Esophagus muscularis mucosa (tissue), 4 donors: ENCODE results near the gene SERPINB1. TPM values are rescaled to one million over a fixed set of nuclear protein-coding genes. Genes with fewer than 3 reads are reported as not detected.

Experiments used
- DNase-seq: peaks from one replicate; pipeline ENCODE4 v3.0.0-alpha.2; 2017; ENCODE audit errors: extremely low spot score
- H3K27ac ChIP-seq, 4 donors: fragments of 200-600 bp; sonication (generic); replicated peaks in 1 of 4; 1 replicate in 3 of 4; 2 replicates in 1 of 4; pipeline ENCODE4 v1.5.1; 2016 to 2019; ENCODE audit warnings: mild to moderate bottlenecking in 1 of 4
- H3K27me3 ChIP-seq, 4 donors: fragments of 200-600 bp; sonication (generic); one replicate each; pipeline versions ENCODE4 v1.5.1 to v1.6.0; 2016 to 2019
- H3K36me3 ChIP-seq, 4 donors: fragments of 200-600 bp; sonication (generic); one replicate each; pipeline ENCODE4 v1.5.1; 2016 to 2019
- H3K4me1 ChIP-seq, 4 donors: fragments of 200-600 bp; sonication (generic); one replicate each; pipeline ENCODE4 v1.5.1; 2016 to 2019
- H3K4me3 ChIP-seq, 4 donors: fragments of 200-600 bp; sonication (generic); 1 replicate in 2 of 4; 2 replicates in 2 of 4; pipeline ENCODE4 v1.5.1; 2016 to 2019; ENCODE audit warnings: mild to moderate bottlenecking in 4 of 4, moderate library complexity in 1 of 4
- H3K9me3 ChIP-seq, 4 donors: fragments of 200-600 bp; sonication (generic); 1 replicate in 3 of 4; 2 replicates in 1 of 4; pipeline ENCODE4 v1.5.1; 2016 to 2019
- CTCF ChIP-seq, 3 experiments: fragments of 200-600 bp in 2 of 3; fragments of 450-650 bp in 1 of 3; sonication (generic) in 2 of 3; IDR thresholded peaks; one replicate each; pipeline ENCODE4 v1.5.1; 2017 to 2019; ENCODE audit warnings: antibody characterized with exemption in 3 of 3, mild to moderate bottlenecking in 2 of 3, moderate library complexity in 1 of 3
- EP300 ChIP-seq: sonication (generic); formaldehyde crosslinking; IDR thresholded peaks from one replicate; pipeline ENCODE4 v1.6.1; 2017; ENCODE audit warnings: antibody characterized with exemption
- POLR2A ChIP-seq: fragments of 450-650 bp; IDR thresholded peaks from one replicate; pipeline ENCODE4 v1.6.1; 2017; ENCODE audit warnings: antibody characterized with exemption, moderate library complexity, mild to moderate bottlenecking, low read depth
- POLR2AphosphoS5 ChIP-seq, 2 donors: sonication (generic); formaldehyde crosslinking; IDR thresholded peaks; one replicate each; pipeline ENCODE4 v1.6.1; 2017; ENCODE audit warnings: antibody characterized with exemption in 2 of 2
- WGBS: methylation state at CpG from one replicate; pipeline ENCODE4 v1.1.5; 2018; 5-methylcytosine and 5-hydroxymethylcytosine counted together
- intact Hi-C: fragments of 100-400 bp; cut with DNase I; formaldehyde crosslinking; loops from one replicate; pipeline ENCODE4 v1.15.1; 2023
- total RNA-seq, 4 donors: library from RNA; depleted of rRNA; stranded (reverse); fragments of >200 nt; gene quantifications; one replicate each; pipeline versions ENCODE4 v1.1.0 to v1.2.1, GENCODE V29; 2016

Gene SERPINB1
- total RNA-seq, 4 donors from 2014 or later = 23.3 to 123 (median 29.9) TPM

GRCh38 chr6:2820415-2820814, 21.2 kb downstream of the SERPINB1 start:
- H3K27me3 ChIP-seq = no peaks in the 10 kb centered on the region
- no peaks in the 10 kb centered on the region for H3K36me3 ChIP-seq
- DNase-seq = no peak
- TF ChIP-seq CTCF (IDR thresholded peaks at IDR 0.05) (no peak), EP300 (no peak), POLR2AphosphoS5 (IDR thresholded peaks at IDR 0.05) (no peak), POLR2A (no peak)
- no peak overlapping the region for H3K4me3 ChIP-seq
- H3K4me1 ChIP-seq = peaks cover 17 to 30% (median 22%) of the 10 kb centered on the region in 4 donors
- intact Hi-C loops = no loop called here
- 85% methylated on average over 2 of the region's 2 CpGs for WGBS
- H3K9me3 ChIP-seq = peaks cover 0 to 10% (median 8%) of the 10 kb centered on the region in 4 donors
- no peak overlapping the region for H3K27ac ChIP-seq

- Histone ChIP-seq H3K27me3 (no peaks in the 10 kb centered on the region), H3K27ac (no peak overlapping the region), H3K4me1 (peaks cover 17 to 30% (median 22%) of the 10 kb centered on the region in 4 donors), H3K9me3 (peaks cover 0 to 11% (median 8%) of the 10 kb centered on the region in 4 donors), H3K36me3 (no peaks in the 10 kb centered on the region), H3K4me3 (no peak overlapping the region)
- intact Hi-C loops = no loop called here
- TF ChIP-seq POLR2AphosphoS5 (IDR thresholded peaks at IDR 0.05) (no peak), POLR2A (no peak), CTCF (IDR thresholded peaks at IDR 0.05) (no peak), EP300 (no peak)
- 70% methylated on average over 7 of the region's 7 CpGs for WGBS
- peak; percentile 31 for DNase-seq
These were observed 21.7 kb downstream of the SERPINB1 start for GRCh38 chr6:2819978-2820377.

GRCh38 chr6:2819115-2819514, 22.5 kb downstream of the SERPINB1 start:
- Histone ChIP-seq H3K9me3 (peaks cover 0 to 11% (median 8%) of the 10 kb centered on the region in 4 donors), H3K4me3 (no peak overlapping the region), H3K36me3 (no peaks in the 10 kb centered on the region), H3K27ac (peak overlapping the region; percentile 46 to 70 (median 53)), H3K4me1 (peaks cover 17 to 30% (median 22%) of the 10 kb centered on the region in 4 donors), H3K27me3 (no peaks in the 10 kb centered on the region)
- peak; percentile 79 for DNase-seq
- intact Hi-C loops = no loop called here
- WGBS = 93% methylated on average over 5 of the region's 5 CpGs
- TF ChIP-seq EP300 (no peak), CTCF (IDR thresholded peaks at IDR 0.05) (no peak)

GRCh38 chr6:2818593-2818992, 23.1 kb downstream of the SERPINB1 start:
- H3K27ac ChIP-seq = peak overlapping the region; percentile 46 to 70 (median 53)
- H3K4me3 ChIP-seq = peak overlapping the region in 1 of 4 donors; percentile 5
- H3K9me3 ChIP-seq = peaks cover 0 to 11% (median 8%) of the 10 kb centered on the region in 4 donors
- H3K27me3 ChIP-seq = no peaks in the 10 kb centered on the region
- no peaks in the 10 kb centered on the region for H3K36me3 ChIP-seq
- H3K4me1 ChIP-seq = peaks cover 17 to 30% (median 22%) of the 10 kb centered on the region in 4 donors
- peak; percentile 24 for DNase-seq
- TF ChIP-seq POLR2A = no peak
- no peak for TF ChIP-seq CTCF (IDR thresholded peaks at IDR 0.05)
- TF ChIP-seq POLR2AphosphoS5 (IDR thresholded peaks at IDR 0.05) = no peak
- no peak for TF ChIP-seq EP300
- intact Hi-C loops = no loop called here
- 19% methylated on average over 3 of the region's 3 CpGs for WGBS

GRCh38 chr6:2817903-2818443, 23.7 kb downstream of the SERPINB1 start:
- Histone ChIP-seq H3K36me3 (no peaks in the 10 kb centered on the region), H3K4me1 (peaks cover 17 to 30% (median 22%) of the 10 kb centered on the region in 4 donors), H3K9me3 (peaks cover 0 to 11% (median 8%) of the 10 kb centered on the region in 4 donors), H3K27ac (peak overlapping the region; percentile 46 to 70 (median 53)), H3K27me3 (no peaks in the 10 kb centered on the region), H3K4me3 (peak overlapping the region in 3 of 4 donors; percentile 5 to 19 (median 10))
- no peak for DNase-seq
- intact Hi-C loops = no loop called here
- TF ChIP-seq POLR2AphosphoS5 (IDR thresholded peaks at IDR 0.05) = no peak
- no peak for TF ChIP-seq POLR2A
- no peak for TF ChIP-seq CTCF (IDR thresholded peaks at IDR 0.05)
- 22% methylated on average over 4 of the region's 4 CpGs for WGBS
